OCI-LY7 (cell line): Measurements from ENCODE around the gene FAM13C. TPM values are rescaled to one million over a fixed set of nuclear protein-coding genes. Genes with fewer than 3 reads are reported as not detected.

Source experiments
- BruUV-seq: library from RNA; stranded (reverse); fragments of 400-500 nt; replicated peaks from 2 replicates; lab custom pipeline; 2021; lab: Mats Ljungman, UMichigan
- CTCF ChIA-PET: fragments of 300-600 bp; sonication (Branson Sonifier 250); formaldehyde crosslinking; loops from one replicate; lab custom pipeline; 2022; ENCODE audit warnings: antibody characterized with exemption; ENCODE audit not compliant: unreplicated experiment; lab: Charles Lee
- POLR2A ChIA-PET: fragments of 300-600 bp; sonication (Branson Sonifier 250); formaldehyde crosslinking; loops from one replicate; lab custom pipeline; 2022; ENCODE audit warnings: antibody characterized with exemption; lab: Charles Lee
- DNase-seq: peaks from one replicate; pipeline ENCODE4 v3.0.0-alpha.2; 2015; ENCODE audit warnings: low spot score
- H2AFZ ChIP-seq: fragments of 200-600 bp; sonication (generic), shearing (Covaris generic); 2 replicates; pipeline ENCODE4 v1.6.1; 2014; ENCODE audit warnings: mild to moderate bottlenecking, antibody characterized with exemption, low read length, moderate library complexity
- H3K27ac ChIP-seq: fragments of 200-600 bp; sonication (generic); 2 replicates; pipeline ENCODE4 v1.5.1; 2014; ENCODE audit warnings: mixed run types, low read depth, mild to moderate bottlenecking, moderate library complexity, low read length, inconsistent platforms; ENCODE audit not compliant: poor library complexity, severe bottlenecking
- H3K36me3 ChIP-seq: fragments of 200-600 bp; sonication (generic); 2 replicates; pipeline ENCODE4 v1.6.1; 2014; ENCODE audit warnings: mild to moderate bottlenecking, antibody characterized with exemption, low read length, moderate library complexity, mixed read lengths; ENCODE audit not compliant: insufficient read depth
- H3K4me1 ChIP-seq: fragments of 200-600 bp; sonication (generic); 2 replicates; pipeline ENCODE4 v1.5.1; 2014; ENCODE audit warnings: mild to moderate bottlenecking, low read length; ENCODE audit not compliant: insufficient read depth, poor library complexity, severe bottlenecking
- H3K4me2 ChIP-seq: fragments of 200-600 bp; sonication (generic); 2 replicates; pipeline ENCODE4 v1.6.1; 2014; ENCODE audit warnings: mild to moderate bottlenecking, low read length
- H3K4me3 ChIP-seq: fragments of 200-600 bp; sonication (generic); 2 replicates; pipeline ENCODE4 v1.5.1; 2014; ENCODE audit warnings: mild to moderate bottlenecking, low read depth, low read length; ENCODE audit not compliant: poor library complexity, severe bottlenecking
- H3K79me2 ChIP-seq: fragments of 200-600 bp; sonication (generic); 2 replicates; pipeline ENCODE4 v1.6.1; 2016; ENCODE audit warnings: low read depth, mild to moderate bottlenecking, low read length, moderate library complexity, mixed read lengths; ENCODE audit not compliant: insufficient read depth
- H3K9me2 ChIP-seq: fragments of 200-600 bp; sonication (generic); 2 replicates; pipeline ENCODE4 v1.6.1; 2016; ENCODE audit warnings: mild to moderate bottlenecking, low read length, mixed read lengths; ENCODE audit not compliant: insufficient read depth
- H3K9me3 ChIP-seq: fragments of 200-600 bp; sonication (generic); 2 replicates; pipeline ENCODE4 v1.6.1; 2014; ENCODE audit warnings: mild to moderate bottlenecking, mixed run types, low read length, mixed read lengths
- H4K20me1 ChIP-seq: fragments of 200-600 bp; sonication (generic); 2 replicates; pipeline ENCODE4 v1.6.1; 2014; ENCODE audit warnings: mild to moderate bottlenecking, antibody characterized with exemption, low read length, moderate library complexity, mixed read lengths; ENCODE audit not compliant: insufficient read depth
- CTCF ChIP-seq: fragments of 200-600 bp; sonication (generic); conservative IDR thresholded peaks from 2 replicates; pipeline ENCODE4 v1.5.1; 2014; ENCODE audit warnings: mild to moderate bottlenecking, antibody characterized with exemption, low read length, moderate library complexity, mixed read lengths
- EZH2phosphoT487 ChIP-seq: fragments of 200-600 bp; sonication (generic); IDR thresholded peaks from 2 replicates; pipeline ENCODE4 v1.6.1; 2018; ENCODE audit warnings: low read depth, borderline replicate concordance, mild to moderate bottlenecking, mixed run types, antibody characterized with exemption, low read length, moderate library complexity, mixed read lengths
- intact Hi-C: fragments of 100-400 bp; cut with micrococcal nuclease; formaldehyde crosslinking; loops from one replicate; pipeline ENCODE4 v1.10.0; 2022; ENCODE audit not compliant: unreplicated experiment
- total RNA-seq, 2 experiments: library from RNA; depleted of rRNA in 1 of 2; stranded (reverse); fragments of >200 nt in 1 of 2; shearing (Covaris generic) in 1 of 2; gene quantifications; 2 replicates each; pipeline ENCODE4 v1.2.3, GENCODE V29; 2014 to 2022

The FAM13C gene
- total RNA-seq, 2 experiments from 2014 or later, result not detected

GRCh38 chr10:59304521-59305097 lies 57.7 kb downstream of the FAM13C start:
- ChIA-PET CTCF (no interaction called here), POLR2A (no interaction called here)
- no TSS peak for BruUV-seq
- H3K36me3 ChIP-seq, result no peaks in the 10 kb centered on the region
- no peaks in the 10 kb centered on the region for H3K9me2 ChIP-seq
- H4K20me1 ChIP-seq, result no peaks in the 10 kb centered on the region
- no peaks in the 10 kb centered on the region for H3K4me1 ChIP-seq
- no peaks in the 10 kb centered on the region for H3K9me3 ChIP-seq
- intact Hi-C loops, result no loop called here
- no peak for DNase-seq
- no peak overlapping the region for H3K4me3 ChIP-seq
- no peak overlapping the region for H3K4me2 ChIP-seq
- TF ChIP-seq CTCF, result no peak
- no peak for TF ChIP-seq EZH2phosphoT487
- H2AFZ ChIP-seq, result no peak overlapping the region
- no peaks in the 10 kb centered on the region for H3K79me2 ChIP-seq
- H3K27ac ChIP-seq, result no peak overlapping the region

GRCh38 chr10:59303018-59303417 lies 59.3 kb downstream of the FAM13C start:
- Histone ChIP-seq H3K4me2 (no peak overlapping the region), H3K4me1 (no peaks in the 10 kb centered on the region), H4K20me1 (no peaks in the 10 kb centered on the region), H3K4me3 (no peak overlapping the region), H3K36me3 (no peaks in the 10 kb centered on the region), H3K9me3 (no peaks in the 10 kb centered on the region), H3K9me2 (no peaks in the 10 kb centered on the region), H3K79me2 (no peaks in the 10 kb centered on the region), H3K27ac (no peak overlapping the region), H2AFZ (no peak overlapping the region)
- ChIA-PET CTCF (no interaction called here), POLR2A (no interaction called here)
- TF ChIP-seq EZH2phosphoT487 (no peak), CTCF (no peak)
- BruUV-seq, result no TSS peak
- DNase-seq, result no peak
- intact Hi-C loops, result no loop called here

GRCh38 chr10:59302381-59302780 lies 60.0 kb downstream of the FAM13C start:
- TF ChIP-seq CTCF (no peak), EZH2phosphoT487 (no peak)
- BruUV-seq, result no TSS peak
- Histone ChIP-seq H3K9me3 (no peaks in the 10 kb centered on the region), H3K4me1 (no peaks in the 10 kb centered on the region), H2AFZ (no peak overlapping the region), H4K20me1 (no peaks in the 10 kb centered on the region), H3K9me2 (no peaks in the 10 kb centered on the region), H3K4me3 (no peak overlapping the region), H3K36me3 (no peaks in the 10 kb centered on the region), H3K4me2 (no peak overlapping the region), H3K79me2 (no peaks in the 10 kb centered on the region), H3K27ac (no peak overlapping the region)
- intact Hi-C loops, result no loop called here
- DNase-seq, result no peak
- ChIA-PET POLR2A (no interaction called here), CTCF (no interaction called here)
